IMR-90 (cell line): ENCODE results near the gene ZNF423.

Experiments used
- BHLHE40 ChIP-seq: fragments of 150-350 bp; IDR thresholded peaks from 2 replicates; pipeline ENCODE4 v1.6.1; 2016; ENCODE audit warnings: mild to moderate bottlenecking, low read depth, low read length
- CEBPB ChIP-seq: IDR thresholded peaks from 2 replicates; pipeline ENCODE4 v1.6.1; 2012; ENCODE audit warnings: low read depth, low read length, improper control_type of control experiment
- CHD1 ChIP-seq: IDR thresholded peaks from 2 replicates; pipeline ENCODE4 v1.6.1; 2012; ENCODE audit warnings: low read depth, low read length, improper control_type of control experiment
- CTCF ChIP-seq: conservative IDR thresholded peaks from 2 replicates; pipeline ENCODE4 v1.5.1; 2012; ENCODE audit warnings: mild to moderate bottlenecking, low read depth, low read length, improper control_type of control experiment
- ELK1 ChIP-seq: fragments of 150-350 bp; IDR thresholded peaks from 2 replicates; pipeline ENCODE4 v1.6.1; 2016; ENCODE audit warnings: low read depth, mild to moderate bottlenecking, low read length, moderate library complexity, borderline replicate concordance
- FOS ChIP-seq: fragments of 150-350 bp; IDR thresholded peaks from 2 replicates; pipeline ENCODE4 v1.6.1; 2016; ENCODE audit warnings: low read depth, low read length
- MAFK ChIP-seq: IDR thresholded peaks from 2 replicates; pipeline ENCODE4 v1.6.1; 2012; ENCODE audit warnings: low read depth, low read length, improper control_type of control experiment
- MXI1 ChIP-seq: IDR thresholded peaks from 2 replicates; pipeline ENCODE4 v1.6.1; 2012; ENCODE audit warnings: low read depth, mild to moderate bottlenecking, low read length, moderate library complexity, borderline replicate concordance
- NFE2L2 ChIP-seq: fragments of 150-350 bp; IDR thresholded peaks from 2 replicates; pipeline ENCODE4 v1.6.1; 2016; ENCODE audit warnings: low read depth, mild to moderate bottlenecking, low read length
- POLR2A ChIP-seq: IDR thresholded peaks from 2 replicates; pipeline ENCODE4 v1.6.1; 2012; ENCODE audit warnings: mild to moderate bottlenecking, low read depth, low read length
- RAD21 ChIP-seq: IDR thresholded peaks from 2 replicates; pipeline ENCODE4 v1.6.1; 2012; ENCODE audit warnings: low read length, improper control_type of control experiment
- RFX5 ChIP-seq: IDR thresholded peaks from 2 replicates; pipeline ENCODE4 v1.8.0; 2012; ENCODE audit warnings: low read depth, mild to moderate bottlenecking, low read length, moderate library complexity
- USF2 ChIP-seq: fragments of 150-350 bp; IDR thresholded peaks from 2 replicates; pipeline ENCODE4 v1.6.1; 2017; ENCODE audit warnings: mild to moderate bottlenecking, antibody characterized with exemption, low read length, low read depth

GRCh38 chr16:49489686-49490320 lies 366.1 kb downstream of the ZNF423 start:
- TF ChIP-seq CEBPB (no peak), POLR2A (no peak), MXI1 (no peak), CTCF (no peak), FOS (no peak), CHD1 (no peak), NFE2L2 (no peak), MAFK (no peak), ELK1 (no peak), RFX5 (no peak), USF2 (no peak), RAD21 (no peak), BHLHE40 (no peak)
